IPS-18a (cell line): Measurements from ENCODE around the gene AAK1.
"Not testable (repeated sequence)": the region's sequence is repeated elsewhere in the genome, so short reads cannot be mapped to it uniquely, and the experiment has no call there.

Source experiments
- H3K27ac ChIP-seq: one replicate; pipeline ENCODE4 v1.5.1; 2013; ENCODE audit warnings: low read length
- H3K27me3 ChIP-seq: one replicate; pipeline ENCODE4 v1.6.1; 2013; ENCODE audit warnings: mild to moderate bottlenecking, low read length; ENCODE audit not compliant: control insufficient read depth, insufficient read depth
- H3K36me3 ChIP-seq: one replicate; pipeline ENCODE4 v1.6.1; 2013; ENCODE audit warnings: low read depth, low read length; ENCODE audit not compliant: control insufficient read depth
- H3K4me1 ChIP-seq: one replicate; pipeline ENCODE4 v1.6.1; 2013; ENCODE audit warnings: low read depth, low read length; ENCODE audit not compliant: control insufficient read depth
- H3K4me3 ChIP-seq: one replicate; pipeline ENCODE4 v1.5.1; 2013; ENCODE audit warnings: low read length
- H3K9ac ChIP-seq: one replicate; pipeline ENCODE4 v1.6.1; 2013; ENCODE audit warnings: mild to moderate bottlenecking, low read length, moderate library complexity
- H3K9me3 ChIP-seq: one replicate; pipeline ENCODE4 v1.6.1; 2013; ENCODE audit warnings: low read depth, low read length; ENCODE audit not compliant: control insufficient read depth

Gene AAK1

GRCh38 chr2:69456154-69456553 is 187.4 kb downstream of the AAK1 start:
- Histone ChIP-seq H3K4me1 (peaks cover 8% of the 10 kb centered on the region), H3K27ac (no peak overlapping the region), H3K27me3 (no peaks in the 10 kb centered on the region), H3K9me3 (no peaks in the 10 kb centered on the region), H3K36me3 (no peaks in the 10 kb centered on the region), H3K9ac (no peak overlapping the region), H3K4me3 (no peak overlapping the region)

GRCh38 chr2:69454976-69455375 is 188.6 kb downstream of the AAK1 start:
- no peaks in the 10 kb centered on the region for H3K9me3 ChIP-seq
- no peak overlapping the region for H3K27ac ChIP-seq

GRCh38 chr2:69453475-69454129 is 189.9 kb downstream of the AAK1 start:
- Histone ChIP-seq H3K36me3 (no peaks in the 10 kb centered on the region), H3K27me3 (no peaks in the 10 kb centered on the region), H3K9ac (no peak overlapping the region), H3K27ac (no peak overlapping the region), H3K4me3 (no peak overlapping the region), H3K4me1 (peaks cover 22% of the 10 kb centered on the region), H3K9me3 (no peaks in the 10 kb centered on the region)

More at GRCh38 chr2:69454976-69455375, 188.6 kb downstream of the AAK1 start:
- no peaks in the 10 kb centered on the region for H3K36me3 ChIP-seq
- peaks cover 20% of the 10 kb centered on the region for H3K4me1 ChIP-seq
- H3K4me3 ChIP-seq, result no peak overlapping the region
- no peaks in the 10 kb centered on the region for H3K27me3 ChIP-seq
- no peak overlapping the region for H3K9ac ChIP-seq

GRCh38 chr2:69452687-69453086 is 190.9 kb downstream of the AAK1 start:
- Histone ChIP-seq H3K4me1 (peaks cover 22% of the 10 kb centered on the region), H3K27me3 (no peaks in the 10 kb centered on the region), H3K9ac (no peak overlapping the region), H3K4me3 (no peak overlapping the region), H3K36me3 (no peaks in the 10 kb centered on the region), H3K9me3 (no peaks in the 10 kb centered on the region), H3K27ac (no peak overlapping the region)

GRCh38 chr2:69450735-69451416 is 192.7 kb downstream of the AAK1 start:
- no peak overlapping the region for H3K27ac ChIP-seq
- peaks cover 22% of the 10 kb centered on the region for H3K4me1 ChIP-seq
- H3K27me3 ChIP-seq, result no peaks in the 10 kb centered on the region
- no peaks in the 10 kb centered on the region for H3K36me3 ChIP-seq
- no peak overlapping the region for H3K9ac ChIP-seq
- H3K9me3 ChIP-seq, result no peaks in the 10 kb centered on the region
- H3K4me3 ChIP-seq, result peak overlapping the region; percentile 31

- H3K27ac ChIP-seq, result no peak overlapping the region
- H3K27me3 ChIP-seq, result no peaks in the 10 kb centered on the region
- peaks cover 22% of the 10 kb centered on the region for H3K4me1 ChIP-seq
- H3K36me3 ChIP-seq, result no peaks in the 10 kb centered on the region
- no peak overlapping the region for H3K9ac ChIP-seq
- H3K9me3 ChIP-seq, result no peaks in the 10 kb centered on the region
- H3K4me3 ChIP-seq, result no peak overlapping the region
Observed at GRCh38 chr2:69449906-69450305, 193.6 kb downstream of the AAK1 start.

- H3K36me3 ChIP-seq, H3K27me3 ChIP-seq, H3K9ac ChIP-seq, H3K27ac ChIP-seq, H3K4me3 ChIP-seq, H3K4me1 ChIP-seq, H3K9me3 ChIP-seq: not testable (repeated sequence)
Observed at GRCh38 chr2:69443673-69444072, 199.9 kb downstream of the AAK1 start.

GRCh38 chr2:69439499-69439898 is 204.0 kb downstream of the AAK1 start:
- H3K9ac ChIP-seq, H3K27me3 ChIP-seq, H3K36me3 ChIP-seq, H3K4me3 ChIP-seq, H3K9me3 ChIP-seq, H3K27ac ChIP-seq: not testable (repeated sequence)
- peaks cover 24% of the 10 kb centered on the region for H3K4me1 ChIP-seq

GRCh38 chr2:69438580-69438979 is 205.0 kb downstream of the AAK1 start:
- H3K9me3 ChIP-seq, result no peaks in the 10 kb centered on the region
- H3K4me1 ChIP-seq, result peaks cover 22% of the 10 kb centered on the region
- no peaks in the 10 kb centered on the region for H3K27me3 ChIP-seq
- no peak overlapping the region for H3K9ac ChIP-seq
- no peak overlapping the region for H3K27ac ChIP-seq
- H3K4me3 ChIP-seq, result no peak overlapping the region
- H3K36me3 ChIP-seq, result no peaks in the 10 kb centered on the region

GRCh38 chr2:69437751-69438154 is 205.8 kb downstream of the AAK1 start:
- Histone ChIP-seq H3K27ac (peak overlapping the region; percentile 64), H3K4me3 (peak overlapping the region; percentile 87), H3K4me1 (peaks cover 22% of the 10 kb centered on the region), H3K9me3 (no peaks in the 10 kb centered on the region), H3K9ac (peak overlapping the region; percentile 67), H3K27me3 (no peaks in the 10 kb centered on the region), H3K36me3 (no peaks in the 10 kb centered on the region)

GRCh38 chr2:69436938-69437750 is 206.4 kb downstream of the AAK1 start, which contains the start of gene NFU1:
TSS of gene NFU1 (minus strand) at chr2:69437435. CDS start at chr2:69437422, 13 bp downstream.
- H3K4me3 ChIP-seq, result peak within 1 kb of the TSS; percentile 87
- H3K9ac ChIP-seq, result peak within 1 kb of the TSS; percentile 67
- peaks cover 22% of the 10 kb centered on the region for H3K4me1 ChIP-seq
- H3K9me3 ChIP-seq, result no peaks in the 10 kb centered on the region
- no peaks in the 10 kb centered on the region for H3K36me3 ChIP-seq
- no peaks in the 10 kb centered on the region for H3K27me3 ChIP-seq
- H3K27ac ChIP-seq, result peak within 1 kb of the TSS; percentile 64
